ENCODE results near the gene LCE7A.

The LCE7A gene

GRCh38 chr1:152869808-152870419 is 10.1 kb downstream of the LCE7A start:
- H3K27me3 ChIP-seq (ENCODE audit: insufficient read depth, poor library complexity, severe bottlenecking), result no peaks in the 10 kb centered on the region
- no peak for DNase-seq (ENCODE audit: low spot score)

DNA sequence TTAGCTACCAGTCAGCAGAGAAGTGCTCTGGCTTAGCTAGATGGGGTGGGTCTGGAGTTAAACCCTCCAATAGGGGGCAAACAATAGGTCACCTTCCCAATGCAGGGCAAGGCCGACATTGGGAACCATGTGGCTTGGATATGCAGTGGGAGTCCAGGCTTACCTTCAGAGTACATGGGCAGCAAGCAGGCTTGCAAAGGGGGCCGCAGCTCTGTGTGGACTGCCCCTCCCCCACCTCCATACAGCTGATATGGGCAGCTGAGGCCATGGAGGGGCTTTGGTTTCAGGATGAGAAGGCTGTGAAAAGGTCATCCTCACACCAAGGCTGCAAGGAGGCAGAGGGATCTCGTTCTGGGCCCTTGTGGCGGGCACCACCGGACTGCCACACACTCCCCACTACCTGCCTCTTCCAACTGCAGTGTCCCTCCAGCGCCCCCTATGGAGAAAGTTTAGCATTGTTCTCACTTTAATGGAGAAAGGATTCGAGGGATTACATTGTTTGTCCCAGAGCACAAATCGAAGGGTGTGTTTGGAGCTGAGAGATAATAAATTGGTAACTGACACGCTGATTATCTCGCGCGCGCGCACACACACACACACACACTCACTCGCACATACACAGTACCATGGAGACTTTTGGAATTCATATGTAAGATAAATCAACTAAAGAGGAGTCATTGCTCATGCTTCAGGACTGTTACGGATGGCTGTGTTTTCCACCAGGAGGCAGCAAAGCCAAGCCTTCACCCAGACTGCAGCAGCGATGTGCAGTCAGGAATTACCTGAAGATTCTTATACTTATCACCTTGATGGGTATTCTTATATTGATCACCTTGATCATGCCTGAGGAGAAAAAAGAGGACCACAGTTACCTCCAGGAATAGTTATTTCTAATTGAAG is 11.3 kb downstream of the LCE7A start:
- DNase-seq (ENCODE audit: low spot score), result no peak
- peak; percentile 86 for ATAC-seq (ENCODE audit: low read depth)
- Histone ChIP-seq H3K4me3 (ENCODE audit: severe bottlenecking) (no peak overlapping the region), H3K9me3 (ENCODE audit: severe bottlenecking) (no peaks in the 10 kb centered on the region), H3K27ac (ENCODE audit: poor library complexity, severe bottlenecking) (no peak overlapping the region), H3K36me3 (ENCODE audit: low read depth) (no peaks in the 10 kb centered on the region), H3K27me3 (ENCODE audit: insufficient read depth, poor library complexity, severe bottlenecking) (no peaks in the 10 kb centered on the region), H3K4me1 (ENCODE audit: insufficient read depth, poor library complexity, severe bottlenecking) (peaks cover 12% of the 10 kb centered on the region)
- peak; percentile 91 for TF ChIP-seq CTCF (IDR thresholded peaks at IDR 0.05; ENCODE audit: poor library complexity, severe bottlenecking)

More at GRCh38 chr1:152869808-152870419, 10.1 kb downstream of the LCE7A start:
- H3K36me3 ChIP-seq (ENCODE audit: low read depth), result no peaks in the 10 kb centered on the region
- TF ChIP-seq CTCF (IDR thresholded peaks at IDR 0.05; ENCODE audit: poor library complexity, severe bottlenecking), result peak; percentile 92
- ATAC-seq (ENCODE audit: low read depth), result peak; percentile 65; the same call in 2 of the 3 replicates
- peaks cover 12% of the 10 kb centered on the region for H3K4me1 ChIP-seq (ENCODE audit: insufficient read depth, poor library complexity, severe bottlenecking)
- no peak overlapping the region for H3K27ac ChIP-seq (ENCODE audit: poor library complexity, severe bottlenecking)
- no peak overlapping the region for H3K4me3 ChIP-seq (ENCODE audit: severe bottlenecking)
- no peaks in the 10 kb centered on the region for H3K9me3 ChIP-seq (ENCODE audit: severe bottlenecking)

DNA sequence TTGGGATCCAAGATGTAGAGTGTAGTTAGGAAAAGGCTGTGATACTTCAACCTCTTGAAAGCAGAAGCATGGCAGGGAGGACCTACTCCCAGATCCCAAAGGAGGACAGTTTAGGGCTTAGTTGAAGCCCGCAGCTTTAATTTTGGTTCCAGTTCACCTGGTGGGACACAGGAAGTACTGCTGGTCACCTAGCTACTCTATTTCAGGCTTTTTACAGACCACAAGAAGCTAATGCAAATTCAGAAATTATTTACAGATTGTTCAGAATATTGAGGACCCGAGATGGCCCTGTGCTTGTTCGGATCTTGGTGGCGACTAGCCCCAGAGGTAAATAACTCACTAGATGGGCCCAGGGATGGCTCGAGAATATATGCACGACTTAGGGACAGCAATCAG is 11.9 kb downstream of the LCE7A start:
- Histone ChIP-seq H3K4me3 (ENCODE audit: severe bottlenecking) (no peak overlapping the region), H3K36me3 (ENCODE audit: low read depth) (no peaks in the 10 kb centered on the region), H3K27ac (ENCODE audit: poor library complexity, severe bottlenecking) (no peak overlapping the region), H3K27me3 (ENCODE audit: insufficient read depth, poor library complexity, severe bottlenecking) (no peaks in the 10 kb centered on the region), H3K4me1 (ENCODE audit: insufficient read depth, poor library complexity, severe bottlenecking) (peaks cover 8% of the 10 kb centered on the region), H3K9me3 (ENCODE audit: severe bottlenecking) (no peaks in the 10 kb centered on the region)
- DNase-seq (ENCODE audit: low spot score) (no peak), ATAC-seq (ENCODE audit: low read depth) (no peak)
- TF ChIP-seq CTCF (IDR thresholded peaks at IDR 0.05; ENCODE audit: poor library complexity, severe bottlenecking), result peak; percentile 47

- DNase-seq (ENCODE audit: low spot score), result no peak
- Histone ChIP-seq H3K9me3 (ENCODE audit: severe bottlenecking) (no peaks in the 10 kb centered on the region), H3K36me3 (ENCODE audit: low read depth) (no peaks in the 10 kb centered on the region), H3K4me3 (ENCODE audit: severe bottlenecking) (no peak overlapping the region), H3K4me1 (ENCODE audit: insufficient read depth, poor library complexity, severe bottlenecking) (peaks cover 8% of the 10 kb centered on the region), H3K27ac (ENCODE audit: poor library complexity, severe bottlenecking) (peak overlapping the region; percentile 23), H3K27me3 (ENCODE audit: insufficient read depth, poor library complexity, severe bottlenecking) (no peaks in the 10 kb centered on the region)
- peak; percentile 66 for ATAC-seq (ENCODE audit: low read depth)
- no peak for TF ChIP-seq CTCF (IDR thresholded peaks at IDR 0.05; ENCODE audit: poor library complexity, severe bottlenecking)
These were observed 13.7 kb downstream of the LCE7A start for GRCh38 chr1:152873495-152873894.

Data from RWPE2 (cell line).